Left lobe of liver (tissue), 2 donors: ENCODE measurements around the gene OR52W1. TPM values are rescaled to one million over a fixed set of nuclear protein-coding genes. Genes with fewer than 3 reads are reported as not detected.

Experiments
- ATAC-seq: fragments of 200-7000 bp; cut with Tn5 transposase; one replicate; pipeline ENCODE4 v1.9.1; 2020; ENCODE audit warnings: mild to moderate bottlenecking, moderate library complexity
- DNase-seq: peaks from one replicate; pipeline ENCODE4 v3.0.0-alpha.2; 2020; ENCODE audit warnings: low spot score
- total RNA-seq: library from RNA; stranded (reverse); gene quantifications from one replicate; pipeline ENCODE4 v1.2.1, GENCODE V29; 2021
- donor health status: DM: no; HTN: no; CAD: no; lungs with moderate emphysema.
- donor health status: DM: no; HTN: yes; CAD: no.

The OR52W1 gene
- not detected for total RNA-seq

GRCh38 chr11:6199174-6199810 lies at the start of gene OR52W1:
OR52W1 (plus strand) TSS chr11:6199224; CDS start chr11:6199224, 0 bp downstream.
- ATAC-seq (no peak), DNase-seq (no peak)

- DNase-seq (no peak), ATAC-seq (no peak)
Observed at GRCh38 chr11:6151117-6151516, 47.9 kb upstream of the OR52W1 start.

GRCh38 chr11:6152126-6152525 lies 46.9 kb upstream of the OR52W1 start:
- ATAC-seq (no peak), DNase-seq (no peak)

GRCh38 chr11:6156628-6157359 lies 42.2 kb upstream of the OR52W1 start:
- DNase-seq (no peak), ATAC-seq (no peak)

- ATAC-seq (no peak), DNase-seq (no peak)
Observed at GRCh38 chr11:6170226-6170625, 28.8 kb upstream of the OR52W1 start, which contains the start of gene OR52B2. OR52B2 (minus strand) TSS chr11:6170326; CDS start chr11:6170326, 0 bp downstream.

GRCh38 chr11:6175440-6175839 lies 23.6 kb upstream of the OR52W1 start:
- no peak for DNase-seq
- ATAC-seq: no peak

- ATAC-seq (no peak), DNase-seq (no peak)
Observed at GRCh38 chr11:6191742-6192141, 7.3 kb upstream of the OR52W1 start.

- DNase-seq: no peak
- ATAC-seq: no peak
Observed at GRCh38 chr11:6194065-6194581, 4.9 kb upstream of the OR52W1 start.

GRCh38 chr11:6196396-6196795 lies 2.6 kb upstream of the OR52W1 start:
- DNase-seq (no peak), ATAC-seq (no peak)

- no peak for DNase-seq
- ATAC-seq: no peak
Observed at GRCh38 chr11:6197466-6198200, 1.4 kb upstream of the OR52W1 start.

GRCh38 chr11:6200975-6201374 lies 2.0 kb downstream of the OR52W1 start:
- ATAC-seq (peak; percentile 23), DNase-seq (no peak)

- ATAC-seq: no peak
- DNase-seq: no peak
Observed at GRCh38 chr11:6201481-6201880, 2.5 kb downstream of the OR52W1 start.

GRCh38 chr11:6202041-6202440 lies 3.0 kb downstream of the OR52W1 start:
- DNase-seq (no peak), ATAC-seq (no peak)

GRCh38 chr11:6203327-6203726 lies 4.3 kb downstream of the OR52W1 start:
- DNase-seq (no peak), ATAC-seq (no peak)

GRCh38 chr11:6204706-6205105 lies 5.7 kb downstream of the OR52W1 start:
- DNase-seq: no peak
- ATAC-seq: no peak

GRCh38 chr11:6205366-6205765 lies 6.3 kb downstream of the OR52W1 start, which contains the start of gene C11orf42:
C11orf42 (plus strand) TSS chr11:6205557; CDS start chr11:6205616, 59 bp downstream.
- no peak for ATAC-seq
- no peak for DNase-seq

GRCh38 chr11:6206456-6207180 lies 7.6 kb downstream of the OR52W1 start:
- no peak for ATAC-seq

GRCh38 chr11:6209801-6210200 lies 10.8 kb downstream of the OR52W1 start:
- no peak for ATAC-seq
- DNase-seq: no peak

More at GRCh38 chr11:6206456-6207180, 7.6 kb downstream of the OR52W1 start:
- no peak for DNase-seq

- ATAC-seq: no peak
- no peak for DNase-seq
Observed at GRCh38 chr11:6210274-6210955, 11.4 kb downstream of the OR52W1 start.

- ATAC-seq (no peak), DNase-seq (no peak)
Observed at GRCh38 chr11:6214530-6214929, 15.5 kb downstream of the OR52W1 start.
